Heart left ventricle (tissue), 16 donors: ENCODE measurements around the gene RBM20. TPM values are rescaled to one million over a fixed set of nuclear protein-coding genes. Genes with fewer than 3 reads are reported as not detected.

Source experiments
- ATAC-seq, 4 donors: fragments of 200-7000 bp; cut with Tn5 transposase; one replicate each; pipeline ENCODE4 v1.9.1; 2020 to 2022; ENCODE audit warnings: moderate library complexity in 4 of 4, mild to moderate bottlenecking in 3 of 4, moderate number of reproducible peaks in 1 of 4
- DNase-seq, 5 donors: peaks; one replicate each; pipeline ENCODE4 v3.0.0-alpha.2; 2020
- H3K27ac ChIP-seq, 12 donors: fragments of 200-600 bp; sonication (generic) in 4 of 12; one replicate each; pipeline versions ENCODE4 v1.5.0 to v1.8.0; 2016 to 2022; ENCODE audit warnings: mild to moderate bottlenecking in 2 of 12
- H3K27me3 ChIP-seq, 9 donors: fragments of 200-600 bp; sonication (generic) in 2 of 9; one replicate each; pipeline versions ENCODE4 v1.5.1 to v1.8.0; 2016 to 2022; ENCODE audit warnings: mild to moderate bottlenecking in 3 of 9
- H3K36me3 ChIP-seq, 9 donors: fragments of 200-600 bp; sonication (generic) in 2 of 9; one replicate each; pipeline versions ENCODE4 v1.5.0 to v1.8.0; 2018 to 2022; ENCODE audit warnings: mild to moderate bottlenecking in 2 of 9
- H3K4me1 ChIP-seq, 12 donors: fragments of 200-600 bp; sonication (generic) in 4 of 12; one replicate each; pipeline versions ENCODE4 v1.5.0 to v1.8.0; 2016 to 2022; ENCODE audit warnings: mild to moderate bottlenecking in 3 of 12
- H3K4me3 ChIP-seq, 12 donors: fragments of 200-600 bp; sonication (generic) in 4 of 12; one replicate each; pipeline versions ENCODE4 v1.5.0 to v1.8.0; 2017 to 2022; ENCODE audit warnings: mild to moderate bottlenecking in 9 of 12, moderate library complexity in 4 of 12
- H3K9me3 ChIP-seq, 12 donors: fragments of 200-600 bp; sonication (generic) in 4 of 12; one replicate each; pipeline versions ENCODE4 v1.5.0 to v1.8.0; 2016 to 2022; ENCODE audit warnings: mild to moderate bottlenecking in 1 of 12
- POLR2A ChIP-seq, 2 donors: fragments of 450-650 bp; IDR thresholded peaks; one replicate each; pipeline ENCODE4 v1.6.1; 2017; ENCODE audit warnings: antibody characterized with exemption in 2 of 2, mild to moderate bottlenecking in 2 of 2, moderate library complexity in 2 of 2
- WGBS, 4 donors: extraction: QIAGEN DNeasy Blood & Tissue Kit in 2 of 4; methylation state at CpG; one replicate each; pipeline versions ENCODE4 v1.1.5 to v1.1.7; 2013 to 2018; 5-methylcytosine and 5-hydroxymethylcytosine counted together
- intact Hi-C, 10 donors: fragments of 100-400 bp; cut with DNase I; formaldehyde crosslinking; loops; one replicate each; pipeline versions ENCODE4 v1.11.1 to v1.14.2; 2022
- polyA plus RNA-seq, 2 donors: library from polyadenylated mRNA; stranded (reverse); fragments of 200-250 nt; gene quantifications; one replicate each; pipeline ENCODE4 v1.2.3, GENCODE V29; 2013
- total RNA-seq, 9 donors: library from RNA; depleted of rRNA in 2 of 9; stranded (reverse); fragments of >200 nt in 2 of 9; fragmentation: NEBNext Ultra II Directional in 3 of 9; extraction: Animal tissue kit (Norgen Biotek cat#: 25700) in 3 of 9; gene quantifications; one replicate each; pipeline versions ENCODE4 v1.1.0 to v1.2.4, GENCODE V29; 2016 to 2023
- TF ChIP-seq, protein P1 (sequence below), 12 donors: fragments of 200-600 bp; sonication (generic) in 4 of 12; IDR thresholded peaks; one replicate each; pipeline versions ENCODE4 v1.5.0 to v1.8.0; 2018 to 2022; ENCODE audit warnings: antibody characterized with exemption in 12 of 12, mild to moderate bottlenecking in 5 of 12
- donor health status: ischemic (EF 13 %, LVEDD 7.1; RV severe dilation, severe dysfunction).
- donor health status: healthy with polysubstance abuse.
- donor health status: DM: no; HTN: yes; CAD: no.
- donor health status: DM: no; HTN: no; CAD: no.
- donor health status: ischemic (EF 25% LVEDD 6.9; RV normal size, moderate dysfunction).
- donor health status: ischemic (EF 25% LVEDD 5.7; RV mildly dilated, moderate dysfunction).
- donor health status: healthy.
- donor health status: DM: yes; HTN: yes; CAD: no.
- donor health status: ischemic (EF 35%, LVEDD 5.7; RV mildly dilated, moderate dysfunction).
- donor health status: nonischemic (EF 11% LVEDD 7.7; RV severe dilation, severe dysfunction).
- donor health status: DM: yes; HTN: yes; CAD: no.
- donor health status: PGD.
- donor health status: ischemic (EF 29% LVEDD 5.4; RV normal size, mild dysfunction).
- donor health status: nonischemic (EF 23%, LVEDD 6.1; RV moderate dilation, normal function).

The RBM20 gene
- total and polyA plus RNA-seq, 11 donors, result 29.9 to 152 (median 91.2) TPM

DNA sequence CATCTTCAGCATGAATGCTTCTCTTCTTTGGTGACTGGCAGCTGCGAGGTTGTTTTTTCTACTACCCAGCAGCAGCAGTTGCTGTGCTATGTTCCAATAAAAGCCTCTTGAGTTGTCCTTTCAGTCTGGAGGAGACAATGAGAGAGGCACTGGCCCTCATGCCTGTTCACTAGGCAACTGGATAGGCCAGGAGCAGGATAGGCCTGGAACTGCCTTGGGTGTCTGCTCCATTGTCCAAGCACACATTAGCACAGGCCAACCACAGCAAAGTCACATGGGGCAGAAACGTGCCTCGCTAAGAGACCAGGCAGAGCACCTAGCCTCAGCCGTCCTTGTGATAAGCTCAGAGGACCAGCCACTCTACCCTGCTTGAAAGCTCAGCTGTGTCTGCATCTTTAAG, 150.7 kb downstream of the RBM20 start:
- intact Hi-C loops, result loop anchor here in 1 of 10 donors (5.0 kb wide), 1 partner anchor 43 kb away; no protein-coding TSS in a partner anchor
- no peak overlapping the region for H3K4me3 ChIP-seq
- DNase-seq (peak in 4 of 5 donors; percentile 72 to 89 (median 80)), ATAC-seq (peak; percentile 92 to 97 (median 95))
- no peaks in the 10 kb centered on the region for H3K9me3 ChIP-seq
- TF ChIP-seq, protein P1, sequence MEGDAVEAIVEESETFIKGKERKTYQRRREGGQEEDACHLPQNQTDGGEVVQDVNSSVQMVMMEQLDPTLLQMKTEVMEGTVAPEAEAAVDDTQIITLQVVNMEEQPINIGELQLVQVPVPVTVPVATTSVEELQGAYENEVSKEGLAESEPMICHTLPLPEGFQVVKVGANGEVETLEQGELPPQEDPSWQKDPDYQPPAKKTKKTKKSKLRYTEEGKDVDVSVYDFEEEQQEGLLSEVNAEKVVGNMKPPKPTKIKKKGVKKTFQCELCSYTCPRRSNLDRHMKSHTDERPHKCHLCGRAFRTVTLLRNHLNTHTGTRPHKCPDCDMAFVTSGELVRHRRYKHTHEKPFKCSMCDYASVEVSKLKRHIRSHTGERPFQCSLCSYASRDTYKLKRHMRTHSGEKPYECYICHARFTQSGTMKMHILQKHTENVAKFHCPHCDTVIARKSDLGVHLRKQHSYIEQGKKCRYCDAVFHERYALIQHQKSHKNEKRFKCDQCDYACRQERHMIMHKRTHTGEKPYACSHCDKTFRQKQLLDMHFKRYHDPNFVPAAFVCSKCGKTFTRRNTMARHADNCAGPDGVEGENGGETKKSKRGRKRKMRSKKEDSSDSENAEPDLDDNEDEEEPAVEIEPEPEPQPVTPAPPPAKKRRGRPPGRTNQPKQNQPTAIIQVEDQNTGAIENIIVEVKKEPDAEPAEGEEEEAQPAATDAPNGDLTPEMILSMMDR (IDR thresholded peaks at IDR 0.05), result no peak
- no peak for TF ChIP-seq POLR2A (IDR thresholded peaks at IDR 0.05)
- H3K27me3 ChIP-seq, result no peaks in the 10 kb centered on the region
- 47 to 62% (median 51%) methylated on average over 2 to 4 of the region's 4 CpGs for WGBS, 4 donors
- H3K4me1 ChIP-seq, result peaks cover 0 to 64% (median 28%) of the 10 kb centered on the region in 12 donors
- H3K36me3 ChIP-seq, result peaks cover 0 to 56% (median 16%) of the 10 kb centered on the region in 9 donors
- peak overlapping the region; percentile 1 to 82 (median 64) for H3K27ac ChIP-seq

DNA sequence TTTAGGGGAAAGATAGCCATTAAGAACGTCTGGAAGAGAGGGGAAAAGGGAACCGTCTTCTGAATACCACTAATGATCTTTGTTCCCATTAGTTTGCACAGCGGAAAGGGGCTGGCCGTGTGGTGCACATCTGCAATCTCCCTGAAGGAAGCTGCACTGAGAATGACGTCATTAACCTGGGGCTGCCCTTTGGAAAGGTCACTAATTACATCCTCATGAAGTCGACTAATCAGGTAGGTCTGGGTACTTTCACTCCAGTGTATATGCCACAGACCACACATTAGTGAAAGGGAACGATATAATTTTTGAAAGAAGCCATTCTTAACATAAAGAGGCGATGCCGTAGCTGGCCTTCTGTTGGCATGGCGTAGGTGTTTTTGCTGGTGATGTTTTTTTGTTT, 153.3 kb downstream of the RBM20 start:
- H3K4me1 ChIP-seq, result peaks cover 0 to 55% (median 30%) of the 10 kb centered on the region in 12 donors
- peaks cover 0 to 51% (median 16%) of the 10 kb centered on the region in 9 donors for H3K36me3 ChIP-seq
- H3K9me3 ChIP-seq, result no peaks in the 10 kb centered on the region
- H3K27me3 ChIP-seq, result no peaks in the 10 kb centered on the region
- H3K4me3 ChIP-seq, result no peak overlapping the region
- intact Hi-C loops, result no loop called here
- peak overlapping the region in 3 of 12 donors; percentile 12 to 82 (median 22) for H3K27ac ChIP-seq
- ATAC-seq (no peak), DNase-seq (no peak)
- 63 to 69% (median 67%) methylated on average over 10 of the region's 10 CpGs for WGBS, 4 donors
- TF ChIP-seq POLR2A (IDR thresholded peaks at IDR 0.05), result no peak
- TF ChIP-seq, protein P1 (IDR thresholded peaks at IDR 0.05), result no peak

DNA sequence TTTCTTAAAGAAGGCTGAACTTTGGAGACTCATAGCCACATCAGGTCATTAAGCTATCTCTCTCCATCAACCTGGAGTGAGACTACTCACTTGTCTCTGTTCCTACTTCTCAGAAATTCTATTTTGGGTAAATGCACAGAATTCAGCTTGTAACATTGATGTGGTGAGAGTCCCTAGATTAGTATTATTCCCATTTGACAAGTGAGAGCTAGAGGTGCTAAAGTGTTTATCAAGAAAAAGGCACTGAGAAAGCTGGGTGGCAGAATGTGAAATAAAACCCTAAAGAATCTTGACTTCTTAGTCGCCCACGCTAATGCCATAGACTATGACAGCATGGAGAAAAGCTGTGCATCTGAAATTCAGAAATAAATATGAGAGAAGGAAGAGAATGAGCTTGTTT, 154.2 kb downstream of the RBM20 start:
- 91 to 94% (median 93%) methylated on average over 2 of the region's 2 CpGs for WGBS, 4 donors
- Histone ChIP-seq H3K36me3 (peaks cover 0 to 47% (median 16%) of the 10 kb centered on the region in 9 donors), H3K27me3 (no peaks in the 10 kb centered on the region), H3K9me3 (no peaks in the 10 kb centered on the region), H3K4me1 (peaks cover 0 to 55% (median 32%) of the 10 kb centered on the region in 12 donors), H3K27ac (peak overlapping the region in 2 of 12 donors; percentile 22 to 82), H3K4me3 (no peak overlapping the region)
- TF ChIP-seq, protein P1 (IDR thresholded peaks at IDR 0.05), result no peak
- no peak for TF ChIP-seq POLR2A (IDR thresholded peaks at IDR 0.05)
- ATAC-seq, result no peak
- intact Hi-C loops, result no loop called here
- DNase-seq, result no peak

DNA sequence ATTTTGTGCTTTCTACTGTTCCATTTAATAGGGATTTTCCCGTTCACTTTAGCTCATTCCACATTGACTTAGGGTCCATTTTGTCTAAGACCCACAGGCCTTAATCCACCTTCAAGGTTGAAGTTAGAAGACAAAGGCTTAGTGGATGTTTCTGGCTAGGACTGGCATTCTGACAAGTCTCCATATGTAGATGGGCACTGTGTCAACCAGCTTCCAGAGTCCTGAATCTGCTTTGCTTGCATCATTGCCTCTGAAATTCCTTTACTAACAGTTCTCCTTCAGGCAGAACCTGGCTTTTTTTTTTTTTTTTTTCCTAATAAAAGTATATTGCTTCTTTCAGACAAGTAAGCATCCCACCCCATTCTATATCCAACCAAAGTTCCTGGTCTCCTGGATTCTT, 158.0 kb downstream of the RBM20 start:
- no peak for TF ChIP-seq POLR2A (IDR thresholded peaks at IDR 0.05)
- TF ChIP-seq, protein P1 (IDR thresholded peaks at IDR 0.05), result no peak
- Histone ChIP-seq H3K27me3 (no peaks in the 10 kb centered on the region), H3K4me3 (no peak overlapping the region), H3K27ac (peak overlapping the region in 11 of 12 donors; percentile 24 to 68 (median 47)), H3K4me1 (peaks cover 0 to 45% (median 26%) of the 10 kb centered on the region in 12 donors), H3K9me3 (no peaks in the 10 kb centered on the region), H3K36me3 (peaks cover 0 to 59% (median 16%) of the 10 kb centered on the region in 9 donors)
- 71 to 86% (median 76%) methylated on average over 1 of the region's 1 CpG for WGBS, 4 donors
- DNase-seq, result no peak
- intact Hi-C loops, result loop anchor here (5.0 to 10.0 kb wide), 6 partner anchors 57 to 187 kb away; partner anchors contain the start of gene PDCD4 (in 4 of the 10)
- peak in 1 of 4 donors; percentile 19 for ATAC-seq
